ENCODE results near the gene SYT12. TPM values are rescaled to one million over a fixed set of nuclear protein-coding genes. Genes with fewer than 3 reads are reported as not detected.
"Not testable (repeated sequence)": the region's sequence is repeated elsewhere in the genome, so short reads cannot be mapped to it uniquely, and the experiment has no call there.

SYT12 gene
- total and polyA plus RNA-seq, 4 donors, result 0.47 to 12.1 (median 1.4) TPM

- no peak overlapping the region for H3K27ac ChIP-seq (ENCODE audit: low read depth in 1 of 2, low read length in 2 of 2)
- H3K9me3 ChIP-seq (ENCODE audit: control insufficient read depth in 4 of 4, low read length in 3 of 4), result no peaks in the 10 kb centered on the region
- H3K36me3 ChIP-seq (ENCODE audit: control insufficient read depth in 4 of 4, insufficient read depth in 3 of 4, low read depth in 1 of 4, low read length in 3 of 4), result no peaks in the 10 kb centered on the region
- TF ChIP-seq TAF1 (conservative IDR thresholded peaks at IDR 0.05) (no peak), EGR1 (IDR thresholded peaks at IDR 0.05; ENCODE audit: low read depth in 2 of 2) (no peak), RXRA (IDR thresholded peaks at IDR 0.05) (no peak), NR2F2 (IDR thresholded peaks at IDR 0.05) (no peak), FOXA2 (IDR thresholded peaks at IDR 0.05) (no peak), SP1 (IDR thresholded peaks at IDR 0.05) (no peak), HNF4A (conservative IDR thresholded peaks at IDR 0.05) (no peak), FOXA1 (IDR thresholded peaks at IDR 0.05) (no peak), RAD21 (IDR thresholded peaks at IDR 0.05) (no peak), HNF4G (IDR thresholded peaks at IDR 0.05) (no peak)
- TF ChIP-seq, protein P1, sequence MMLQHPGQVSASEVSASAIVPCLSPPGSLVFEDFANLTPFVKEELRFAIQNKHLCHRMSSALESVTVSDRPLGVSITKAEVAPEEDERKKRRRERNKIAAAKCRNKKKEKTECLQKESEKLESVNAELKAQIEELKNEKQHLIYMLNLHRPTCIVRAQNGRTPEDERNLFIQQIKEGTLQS (IDR thresholded peaks at IDR 0.05), result no peak
- TF ChIP-seq, protein P2, sequence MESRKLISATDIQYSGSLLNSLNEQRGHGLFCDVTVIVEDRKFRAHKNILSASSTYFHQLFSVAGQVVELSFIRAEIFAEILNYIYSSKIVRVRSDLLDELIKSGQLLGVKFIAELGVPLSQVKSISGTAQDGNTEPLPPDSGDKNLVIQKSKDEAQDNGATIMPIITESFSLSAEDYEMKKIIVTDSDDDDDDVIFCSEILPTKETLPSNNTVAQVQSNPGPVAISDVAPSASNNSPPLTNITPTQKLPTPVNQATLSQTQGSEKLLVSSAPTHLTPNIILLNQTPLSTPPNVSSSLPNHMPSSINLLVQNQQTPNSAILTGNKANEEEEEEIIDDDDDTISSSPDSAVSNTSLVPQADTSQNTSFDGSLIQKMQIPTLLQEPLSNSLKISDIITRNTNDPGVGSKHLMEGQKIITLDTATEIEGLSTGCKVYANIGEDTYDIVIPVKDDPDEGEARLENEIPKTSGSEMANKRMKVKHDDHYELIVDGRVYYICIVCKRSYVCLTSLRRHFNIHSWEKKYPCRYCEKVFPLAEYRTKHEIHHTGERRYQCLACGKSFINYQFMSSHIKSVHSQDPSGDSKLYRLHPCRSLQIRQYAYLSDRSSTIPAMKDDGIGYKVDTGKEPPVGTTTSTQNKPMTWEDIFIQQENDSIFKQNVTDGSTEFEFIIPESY (IDR thresholded peaks at IDR 0.05), result no peak
- TF ChIP-seq, protein P3, sequence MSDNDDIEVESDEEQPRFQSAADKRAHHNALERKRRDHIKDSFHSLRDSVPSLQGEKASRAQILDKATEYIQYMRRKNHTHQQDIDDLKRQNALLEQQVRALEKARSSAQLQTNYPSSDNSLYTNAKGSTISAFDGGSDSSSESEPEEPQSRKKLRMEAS (IDR thresholded peaks at IDR 0.05), result no peak
- TF ChIP-seq, protein P4, sequence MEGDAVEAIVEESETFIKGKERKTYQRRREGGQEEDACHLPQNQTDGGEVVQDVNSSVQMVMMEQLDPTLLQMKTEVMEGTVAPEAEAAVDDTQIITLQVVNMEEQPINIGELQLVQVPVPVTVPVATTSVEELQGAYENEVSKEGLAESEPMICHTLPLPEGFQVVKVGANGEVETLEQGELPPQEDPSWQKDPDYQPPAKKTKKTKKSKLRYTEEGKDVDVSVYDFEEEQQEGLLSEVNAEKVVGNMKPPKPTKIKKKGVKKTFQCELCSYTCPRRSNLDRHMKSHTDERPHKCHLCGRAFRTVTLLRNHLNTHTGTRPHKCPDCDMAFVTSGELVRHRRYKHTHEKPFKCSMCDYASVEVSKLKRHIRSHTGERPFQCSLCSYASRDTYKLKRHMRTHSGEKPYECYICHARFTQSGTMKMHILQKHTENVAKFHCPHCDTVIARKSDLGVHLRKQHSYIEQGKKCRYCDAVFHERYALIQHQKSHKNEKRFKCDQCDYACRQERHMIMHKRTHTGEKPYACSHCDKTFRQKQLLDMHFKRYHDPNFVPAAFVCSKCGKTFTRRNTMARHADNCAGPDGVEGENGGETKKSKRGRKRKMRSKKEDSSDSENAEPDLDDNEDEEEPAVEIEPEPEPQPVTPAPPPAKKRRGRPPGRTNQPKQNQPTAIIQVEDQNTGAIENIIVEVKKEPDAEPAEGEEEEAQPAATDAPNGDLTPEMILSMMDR (IDR thresholded peaks at IDR 0.05; ENCODE audit: low read depth, low read length, missing input control), result no peak
- no peak overlapping the region for H3K9ac ChIP-seq (ENCODE audit: low read depth in 1 of 2, low read length in 2 of 2)
- 90% methylated on average over 13 of the region's 13 CpGs for WGBS
- no peak for DNase-seq (ENCODE audit: low spot score)
- no peak overlapping the region for H3K4me3 ChIP-seq (ENCODE audit: low read depth in 1 of 3, low read length in 3 of 3)
- H3K4me1 ChIP-seq (ENCODE audit: control insufficient read depth in 4 of 4, insufficient read depth in 4 of 4, low read length in 3 of 4), result peaks cover 5 to 41% (median 27%) of the 10 kb centered on the region in 4 donors
- no peaks in the 10 kb centered on the region for H3K27me3 ChIP-seq (ENCODE audit: control insufficient read depth in 4 of 4, insufficient read depth in 4 of 4, low read length in 3 of 4)
Observed at GRCh38 chr11:66987924-66988637, 34.9 kb upstream of the SYT12 start.

GRCh38 chr11:66988741-66989140 is 34.2 kb upstream of the SYT12 start:
- H3K27me3 ChIP-seq (ENCODE audit: control insufficient read depth in 4 of 4, insufficient read depth in 4 of 4, low read length in 3 of 4); DNase-seq (ENCODE audit: low spot score); H3K4me3 ChIP-seq (ENCODE audit: low read depth in 1 of 3, low read length in 3 of 3); H3K36me3 ChIP-seq (ENCODE audit: control insufficient read depth in 4 of 4, insufficient read depth in 3 of 4, low read depth in 1 of 4, low read length in 3 of 4); H3K9ac ChIP-seq (ENCODE audit: low read depth in 1 of 2, low read length in 2 of 2); H3K27ac ChIP-seq (ENCODE audit: low read depth in 1 of 2, low read length in 2 of 2); H3K9me3 ChIP-seq (ENCODE audit: control insufficient read depth in 4 of 4, low read length in 3 of 4): not testable (repeated sequence)
- H3K4me1 ChIP-seq (ENCODE audit: control insufficient read depth in 4 of 4, insufficient read depth in 4 of 4, low read length in 3 of 4), result peaks cover 5 to 35% (median 27%) of the 10 kb centered on the region in 4 donors
- 96% methylated on average over 28 of the region's 28 CpGs for WGBS

DNA sequence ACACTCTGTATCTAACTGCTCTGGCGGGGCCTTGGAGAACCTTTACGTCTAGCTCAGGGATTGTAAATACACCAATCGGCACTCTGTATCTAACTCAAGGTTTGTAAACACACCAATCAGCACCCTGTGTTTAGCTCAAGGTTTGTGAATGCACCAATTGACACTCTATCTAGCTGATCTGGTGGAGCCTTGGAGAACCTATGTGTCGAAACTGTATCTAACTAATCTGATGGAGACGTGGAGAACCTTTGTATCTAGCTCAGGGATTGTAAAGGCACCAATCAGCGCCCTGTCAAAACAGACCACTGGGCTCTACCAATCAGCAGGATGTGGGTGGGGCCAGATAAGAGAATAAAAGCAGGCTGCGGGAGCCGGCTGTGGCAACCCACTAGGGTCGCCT is 33.6 kb upstream of the SYT12 start:
- not testable (repeated sequence) for H3K27me3 ChIP-seq (ENCODE audit: control insufficient read depth in 4 of 4, insufficient read depth in 4 of 4, low read length in 3 of 4); H3K36me3 ChIP-seq (ENCODE audit: control insufficient read depth in 4 of 4, insufficient read depth in 3 of 4, low read depth in 1 of 4, low read length in 3 of 4); H3K4me3 ChIP-seq (ENCODE audit: low read depth in 1 of 3, low read length in 3 of 3); DNase-seq (ENCODE audit: low spot score); H3K27ac ChIP-seq (ENCODE audit: low read depth in 1 of 2, low read length in 2 of 2); H3K9me3 ChIP-seq (ENCODE audit: control insufficient read depth in 4 of 4, low read length in 3 of 4); H3K9ac ChIP-seq (ENCODE audit: low read depth in 1 of 2, low read length in 2 of 2)
- peaks cover 5 to 33% (median 25%) of the 10 kb centered on the region in 4 donors for H3K4me1 ChIP-seq (ENCODE audit: control insufficient read depth in 4 of 4, insufficient read depth in 4 of 4, low read length in 3 of 4)
- 79% methylated on average over 9 of the region's 9 CpGs for WGBS
